Measurements from ENCODE around the gene DCBLD1. TPM values are rescaled to one million over a fixed set of nuclear protein-coding genes. Genes with fewer than 3 reads are reported as not detected.
A peak's percentile ranks its signal among the peaks of the same experiment; 100 is the strongest.

Gene DCBLD1
- total and polyA plus RNA-seq, 2 donors (not counting 3 experiments of a cell fraction or from before 2014, with no cell fraction given) = 30.2 to 44.3 TPM

DNA sequence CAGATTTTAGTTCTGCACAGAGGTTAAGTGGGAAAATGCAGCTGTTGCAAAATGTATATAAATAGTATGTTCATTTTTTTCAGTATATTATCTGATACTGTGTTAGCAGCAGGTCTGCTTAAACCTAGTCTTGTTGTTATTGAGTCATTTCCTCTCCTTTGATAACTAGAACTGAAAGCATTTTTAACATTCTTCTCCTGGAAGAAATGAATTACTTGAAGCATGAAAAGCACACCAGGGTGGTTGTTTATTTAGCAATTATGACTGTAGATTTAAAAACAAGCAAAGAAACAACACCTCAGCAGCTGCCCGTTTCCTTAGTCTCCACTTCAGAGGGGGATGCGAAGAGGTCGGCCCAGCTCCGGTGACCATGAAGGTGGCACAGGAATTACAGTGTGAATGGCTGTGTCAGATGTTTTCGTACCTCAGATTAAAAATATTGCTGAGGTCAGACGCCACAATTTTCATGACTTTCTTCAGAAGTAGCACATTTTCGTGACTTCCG is 66.4 kb downstream of the DCBLD1 start:
- Histone ChIP-seq H3K27ac (ENCODE audit: insufficient read depth, low read depth, low read length) (peak overlapping the region; percentile 75), H3K4me3 (replicated peaks in 1 of 3; ENCODE audit: insufficient read depth in 1 of 3, low read depth in 1 of 3, low read length in 3 of 3) (peak overlapping the region in 1 of 3 experiments; percentile 24), H2AFZ (ENCODE audit: low read depth, low read length) (no peak overlapping the region), H4K20me1 (replicated peaks; ENCODE audit: control insufficient read depth, extremely low read depth, insufficient read depth, low read length) (no peaks in the 10 kb centered on the region), H3K36me3 (ENCODE audit: control insufficient read depth in 2 of 2, extremely low read depth in 1 of 2, insufficient read depth in 2 of 2, low read length in 2 of 2) (peaks cover 9 to 13% of the 10 kb centered on the region in 2 experiments), H3K9me1 (replicated peaks; ENCODE audit: control insufficient read depth, extremely low read depth, insufficient read depth, low read length) (no peaks in the 10 kb centered on the region), H3K9ac (replicated peaks; ENCODE audit: extremely low read depth, insufficient read depth, low read length) (peak overlapping the region; percentile 48), H3K79me2 (ENCODE audit: control insufficient read depth, insufficient read depth, low read length) (peaks cover 8% of the 10 kb centered on the region), H3K9me3 (replicated peaks; ENCODE audit: control insufficient read depth, insufficient read depth, low read length) (no peaks in the 10 kb centered on the region), H3K4me2 (ENCODE audit: insufficient read depth, low read length) (peak overlapping the region; percentile 60), H3K4me1 (ENCODE audit: control insufficient read depth, extremely low read depth, insufficient read depth, low read length) (peaks cover 44% of the 10 kb centered on the region), H3K27me3 (ENCODE audit: control insufficient read depth in 2 of 2, insufficient read depth in 2 of 2, low read length in 2 of 2) (no peaks in the 10 kb centered on the region)
- ChIA-PET POLR2A (interaction anchor here (1.0 to 1.7 kb wide), 4 partner anchors 54 to 66 kb away, joined by 3 to 8 read pairs (median 3); partner anchors contain the start of gene GOPC), CTCF (interaction anchor here (0.7 to 14.9 kb wide), 11 partner anchors 9 to 198 kb away, joined by 3 to 333 read pairs (median 4); partner anchors contain the start of gene DCBLD1)
- no TSS peak for BruUV-seq (replicated peaks)
- intact Hi-C loops (cut with micrococcal nuclease) = loop anchor here (1.0 kb wide), 7 partner anchors 14 to 126 kb away; partner anchors contain the start of genes DCBLD1, GOPC and NUS1
- DNase-seq (ENCODE audit: low read depth, low spot score) = peak; percentile 87
- dilution Hi-C loops (cut with MboI; ENCODE audit: extremely low pct_ligation_motif_present, low sequenced_read_pairs) = no loop called here
- TF ChIP-seq FOS (IDR thresholded peaks at IDR 0.05; ENCODE audit: borderline replicate concordance, insufficient read depth, low read length) = peak; percentile 71
- no peak for TF ChIP-seq MYC (IDR thresholded peaks at IDR 0.05; ENCODE audit: low read depth, low read length)
- peak; percentile 52 for TF ChIP-seq POLR2AphosphoS5 (IDR thresholded peaks at IDR 0.05; ENCODE audit: insufficient read depth, low read depth, low read length)
- peak; percentile 71 for TF ChIP-seq GATA2 (IDR thresholded peaks at IDR 0.05; ENCODE audit: insufficient read depth, insufficient read length, low read depth, low read length)
- TF ChIP-seq JUN (IDR thresholded peaks at IDR 0.05; ENCODE audit: borderline replicate concordance, insufficient read depth, insufficient read length, low read depth) = peak; percentile 85
- FAIRE-seq = peak; percentile 73

DNA sequence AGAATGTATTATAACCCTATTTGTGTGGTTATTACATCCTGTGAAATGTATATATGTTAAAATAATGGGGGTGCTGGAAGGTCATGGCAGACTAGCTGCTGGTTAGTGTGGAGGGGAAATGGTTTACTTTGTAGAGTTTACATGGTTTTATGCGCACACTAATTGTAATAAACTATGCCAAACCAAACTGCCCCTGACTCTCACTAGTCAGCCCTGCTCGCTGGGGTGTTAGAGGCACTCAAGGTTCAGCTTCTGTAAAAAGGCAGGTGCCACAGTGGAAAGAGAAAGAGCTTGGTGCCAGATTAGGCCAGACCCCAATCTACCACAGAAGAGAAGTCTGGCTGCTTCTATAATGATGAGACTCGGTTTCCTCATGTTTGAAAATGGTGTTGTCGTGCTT is 67.1 kb downstream of the DCBLD1 start:
- ChIA-PET CTCF (interaction anchor here (1.1 to 14.9 kb wide), 8 partner anchors 10 to 199 kb away, joined by 3 to 333 read pairs (median 6); partner anchors contain the start of gene DCBLD1), POLR2A (interaction anchor here (1.0 to 1.7 kb wide), 3 partner anchors 53 to 65 kb away, joined by 3 read pairs; partner anchors contain the start of gene GOPC)
- FAIRE-seq = no peak

More for the DNA sequence above, 67.1 kb downstream of the DCBLD1 start:
- H3K4me2 ChIP-seq (ENCODE audit: insufficient read depth, low read length) = peak overlapping the region; percentile 60
- no peaks in the 10 kb centered on the region for H3K27me3 ChIP-seq (ENCODE audit: control insufficient read depth in 2 of 2, insufficient read depth in 2 of 2, low read length in 2 of 2)
- no TSS peak for BruUV-seq (replicated peaks)
- TF ChIP-seq EZH2 (IDR thresholded peaks at IDR 0.05; ENCODE audit: borderline replicate concordance, low read depth, low read length, severe bottlenecking) (no peak), JUN (IDR thresholded peaks at IDR 0.05; ENCODE audit: borderline replicate concordance, insufficient read depth, insufficient read length, low read depth) (no peak), FOS (IDR thresholded peaks at IDR 0.05; ENCODE audit: borderline replicate concordance, insufficient read depth, low read length) (no peak), POLR2AphosphoS5 (IDR thresholded peaks at IDR 0.05; ENCODE audit: insufficient read depth, low read depth, low read length) (no peak), POLR2A (IDR thresholded peaks at IDR 0.05; ENCODE audit: low read depth, low read length) (no peak), MYC (IDR thresholded peaks at IDR 0.05; ENCODE audit: low read depth, low read length) (no peak), GATA2 (IDR thresholded peaks at IDR 0.05; ENCODE audit: insufficient read depth, insufficient read length, low read depth, low read length) (no peak)
- TF ChIP-seq, protein P1, sequence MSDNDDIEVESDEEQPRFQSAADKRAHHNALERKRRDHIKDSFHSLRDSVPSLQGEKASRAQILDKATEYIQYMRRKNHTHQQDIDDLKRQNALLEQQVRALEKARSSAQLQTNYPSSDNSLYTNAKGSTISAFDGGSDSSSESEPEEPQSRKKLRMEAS (IDR thresholded peaks at IDR 0.05; ENCODE audit: insufficient read depth, insufficient read length) = no peak
- TF ChIP-seq, protein P2, sequence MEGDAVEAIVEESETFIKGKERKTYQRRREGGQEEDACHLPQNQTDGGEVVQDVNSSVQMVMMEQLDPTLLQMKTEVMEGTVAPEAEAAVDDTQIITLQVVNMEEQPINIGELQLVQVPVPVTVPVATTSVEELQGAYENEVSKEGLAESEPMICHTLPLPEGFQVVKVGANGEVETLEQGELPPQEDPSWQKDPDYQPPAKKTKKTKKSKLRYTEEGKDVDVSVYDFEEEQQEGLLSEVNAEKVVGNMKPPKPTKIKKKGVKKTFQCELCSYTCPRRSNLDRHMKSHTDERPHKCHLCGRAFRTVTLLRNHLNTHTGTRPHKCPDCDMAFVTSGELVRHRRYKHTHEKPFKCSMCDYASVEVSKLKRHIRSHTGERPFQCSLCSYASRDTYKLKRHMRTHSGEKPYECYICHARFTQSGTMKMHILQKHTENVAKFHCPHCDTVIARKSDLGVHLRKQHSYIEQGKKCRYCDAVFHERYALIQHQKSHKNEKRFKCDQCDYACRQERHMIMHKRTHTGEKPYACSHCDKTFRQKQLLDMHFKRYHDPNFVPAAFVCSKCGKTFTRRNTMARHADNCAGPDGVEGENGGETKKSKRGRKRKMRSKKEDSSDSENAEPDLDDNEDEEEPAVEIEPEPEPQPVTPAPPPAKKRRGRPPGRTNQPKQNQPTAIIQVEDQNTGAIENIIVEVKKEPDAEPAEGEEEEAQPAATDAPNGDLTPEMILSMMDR (IDR thresholded peaks at IDR 0.05; ENCODE audit: extremely low read depth in 1 of 2, insufficient read depth in 1 of 2, low read depth in 1 of 2, low read length in 2 of 2) = no peak
- peaks cover 49% of the 10 kb centered on the region for H3K4me1 ChIP-seq (ENCODE audit: control insufficient read depth, extremely low read depth, insufficient read depth, low read length)
- H3K4me3 ChIP-seq (replicated peaks in 1 of 3; ENCODE audit: insufficient read depth in 1 of 3, low read depth in 1 of 3, low read length in 3 of 3) = no peak overlapping the region
- intact Hi-C loops (cut with micrococcal nuclease) (loop anchor here (1.0 kb wide), 4 partner anchors 51 to 126 kb away; partner anchors contain the start of gene NUS1), dilution Hi-C loops (cut with MboI; ENCODE audit: extremely low pct_ligation_motif_present, low sequenced_read_pairs) (no loop called here)
- DNase-seq (ENCODE audit: low read depth, low spot score) = no peak
- peaks cover 9 to 12% of the 10 kb centered on the region in 2 experiments for H3K36me3 ChIP-seq (ENCODE audit: control insufficient read depth in 2 of 2, extremely low read depth in 1 of 2, insufficient read depth in 2 of 2, low read length in 2 of 2)
- peaks cover 8% of the 10 kb centered on the region for H3K79me2 ChIP-seq (ENCODE audit: control insufficient read depth, insufficient read depth, low read length)
- no peaks in the 10 kb centered on the region for H3K9me1 ChIP-seq (replicated peaks; ENCODE audit: control insufficient read depth, extremely low read depth, insufficient read depth, low read length)
- peak overlapping the region; percentile 48 for H3K9ac ChIP-seq (replicated peaks; ENCODE audit: extremely low read depth, insufficient read depth, low read length)
- no peaks in the 10 kb centered on the region for H3K9me3 ChIP-seq (replicated peaks; ENCODE audit: control insufficient read depth, insufficient read depth, low read length)
- no peaks in the 10 kb centered on the region for H4K20me1 ChIP-seq (replicated peaks; ENCODE audit: control insufficient read depth, extremely low read depth, insufficient read depth, low read length)
- H3K27ac ChIP-seq (ENCODE audit: insufficient read depth, low read depth, low read length) = peak overlapping the region; percentile 75
- H2AFZ ChIP-seq (ENCODE audit: low read depth, low read length) = no peak overlapping the region

Data from endothelial cell of umbilical vein (primary cell).